DMS53 treated with DMSO at 0.1 percent for 48 hours (cell line): ENCODE data around the gene COASY.

Experiments
- DNase-seq: peaks from one replicate; lab custom pipeline; 2025; ENCODE audit not compliant: unreplicated experiment; lab: John Stamatoyannopoulos, UW

COASY gene

DNA sequence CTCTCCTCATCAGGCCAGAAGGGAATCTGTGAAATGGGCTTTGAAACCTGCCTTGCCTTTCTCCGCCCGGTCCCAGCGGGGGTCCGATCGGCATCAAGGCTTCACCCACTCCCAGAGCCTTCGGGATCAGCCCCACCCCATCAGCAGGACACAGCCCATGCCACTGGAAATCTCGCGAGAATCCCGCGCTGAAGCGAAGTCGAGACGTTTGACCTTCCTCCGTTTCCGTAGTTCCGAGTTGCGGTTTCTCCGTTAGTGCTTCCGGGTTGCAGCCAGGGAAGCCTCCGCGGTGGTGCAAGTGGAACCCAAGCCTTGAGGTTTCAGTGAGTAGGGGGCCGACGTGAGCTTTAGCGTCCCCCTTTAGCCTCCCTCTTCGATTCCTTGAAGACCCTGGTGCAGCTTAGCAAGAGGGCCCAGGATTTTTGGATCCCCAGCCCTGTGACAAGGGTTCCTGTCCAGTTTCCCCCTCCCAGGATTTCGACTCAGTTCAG lies at the start of gene COASY:
COASY (plus strand) TSS at position 252 of the 491 bp plus-strand sequence. CDS start 475 bp downstream, outside the sequence.
- DNase-seq, result peak; percentile 96

DNA sequence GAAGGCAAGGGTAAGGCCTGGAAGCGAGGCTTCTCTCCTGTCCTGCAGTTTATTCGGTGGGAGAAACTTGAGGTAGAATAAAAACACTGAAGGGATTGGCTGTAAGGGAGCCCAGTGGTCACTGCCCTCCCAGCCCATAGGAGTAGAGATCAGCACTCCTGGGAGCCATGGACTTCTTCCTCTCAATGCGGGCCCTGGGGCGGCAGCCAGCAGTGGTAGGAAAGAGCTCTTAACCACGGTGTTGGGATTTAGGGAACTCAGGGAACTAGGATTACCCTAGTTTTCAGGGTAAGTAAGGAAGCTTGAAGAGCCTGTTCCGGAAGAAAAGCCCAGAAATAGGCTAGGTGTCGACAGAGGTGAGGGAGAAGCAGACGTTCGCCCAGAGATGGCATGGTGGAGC lies 49.7 kb upstream of the COASY start:
- DNase-seq, result no peak

DNA sequence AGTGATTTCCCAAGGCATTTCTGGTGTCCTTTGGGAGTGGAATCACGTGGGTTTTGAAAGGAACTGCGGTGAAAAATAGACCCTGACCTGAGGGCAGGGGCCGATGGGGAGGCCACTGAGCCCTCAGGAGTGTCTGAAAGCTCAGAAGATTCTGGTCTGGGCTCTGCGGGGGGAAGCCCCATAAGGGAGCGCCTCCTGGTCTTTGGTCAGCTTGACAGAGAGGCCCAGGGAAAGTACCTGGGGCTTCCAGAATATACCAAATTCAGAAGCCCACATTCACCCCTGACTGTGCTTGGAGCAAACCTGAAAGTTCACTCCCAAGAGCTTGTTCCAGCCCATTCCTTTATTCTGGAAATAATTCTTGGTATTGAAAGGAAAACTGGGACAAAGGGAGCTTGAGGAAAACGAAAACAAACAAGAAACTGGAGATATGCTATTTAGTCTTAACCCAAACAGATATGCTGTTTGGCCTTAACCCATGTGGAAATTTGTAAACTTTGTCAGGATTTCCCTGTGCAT lies 49.2 kb upstream of the COASY start:
- DNase-seq, result no peak

DNA sequence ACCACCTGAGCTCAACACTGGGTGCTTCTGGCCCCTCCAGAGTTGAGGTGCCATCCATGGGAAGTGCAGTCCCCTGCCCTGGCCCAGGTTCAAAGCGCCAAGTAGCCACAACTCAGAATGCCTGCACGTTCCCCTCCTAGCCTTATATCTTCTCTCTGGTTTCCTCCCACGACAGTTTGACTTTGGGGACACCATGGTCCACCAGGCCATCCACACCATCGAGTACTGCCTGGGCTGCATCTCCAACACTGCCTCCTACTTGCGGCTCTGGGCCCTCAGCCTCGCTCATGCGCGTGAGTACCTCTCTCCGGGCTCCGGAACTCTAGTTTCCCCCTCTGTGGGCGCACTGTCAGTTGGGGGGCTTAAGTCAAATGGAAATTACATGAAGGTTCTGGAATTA lies 48.3 kb upstream of the COASY start:
- DNase-seq, result no peak

DNA sequence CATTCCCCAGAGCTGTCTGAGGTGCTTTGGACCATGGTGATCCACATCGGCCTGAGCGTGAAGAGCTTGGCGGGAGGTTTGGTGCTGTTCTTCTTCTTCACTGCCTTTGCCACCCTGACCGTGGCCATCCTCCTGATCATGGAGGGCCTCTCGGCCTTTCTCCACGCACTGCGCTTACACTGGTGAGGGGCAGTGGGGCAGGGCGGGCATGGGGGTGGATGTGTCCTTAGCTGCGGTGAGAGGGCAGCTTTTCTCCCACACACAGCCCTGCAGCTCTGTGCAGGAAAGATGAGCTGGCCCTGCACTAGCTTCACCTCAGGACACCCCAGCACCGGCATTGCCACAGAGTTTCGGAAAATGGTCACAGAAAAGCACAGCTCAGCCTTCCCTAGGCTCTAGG lies 47.7 kb upstream of the COASY start:
- DNase-seq, result no peak

DNA sequence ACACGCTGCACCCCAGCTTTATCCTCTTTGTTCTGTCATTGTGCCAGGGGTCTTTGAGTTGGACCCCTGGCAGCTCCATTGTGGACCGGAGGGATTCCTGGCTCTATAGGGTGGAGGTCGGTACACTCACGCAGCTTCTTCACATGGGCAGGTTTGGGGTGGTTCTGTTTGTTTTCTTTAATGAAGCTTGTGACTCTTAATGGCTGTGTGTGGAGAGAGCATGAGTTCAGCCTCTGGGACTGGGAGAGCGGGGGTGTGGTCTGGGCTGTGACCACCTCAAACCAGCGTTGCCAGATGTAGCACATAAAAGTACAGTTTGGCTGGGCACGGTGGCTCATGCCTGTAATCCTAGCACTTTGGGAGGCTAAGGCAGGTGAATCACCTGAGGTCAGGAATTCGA lies 47.1 kb upstream of the COASY start:
- no peak for DNase-seq

DNA sequence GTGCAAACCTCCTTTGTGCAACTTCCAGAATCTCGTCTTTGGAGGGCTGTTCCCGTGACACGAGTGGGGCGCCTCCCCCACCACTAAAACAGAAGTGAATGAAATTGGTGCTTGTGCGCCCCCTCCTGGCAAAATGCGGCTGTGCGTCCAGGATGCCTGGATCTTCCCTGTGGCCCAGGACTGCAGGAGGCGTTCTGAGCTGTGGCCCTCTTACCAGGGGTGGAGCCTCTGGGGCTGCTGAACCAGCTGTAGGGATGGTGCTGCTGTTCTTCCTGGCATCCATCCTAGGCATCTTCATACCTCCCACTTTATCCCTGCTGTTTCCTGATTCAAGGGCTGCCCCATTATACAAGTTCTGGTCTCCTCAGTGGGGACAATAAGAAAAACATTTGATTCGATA lies 44.4 kb upstream of the COASY start:
- DNase-seq, result peak; percentile 80

DNA sequence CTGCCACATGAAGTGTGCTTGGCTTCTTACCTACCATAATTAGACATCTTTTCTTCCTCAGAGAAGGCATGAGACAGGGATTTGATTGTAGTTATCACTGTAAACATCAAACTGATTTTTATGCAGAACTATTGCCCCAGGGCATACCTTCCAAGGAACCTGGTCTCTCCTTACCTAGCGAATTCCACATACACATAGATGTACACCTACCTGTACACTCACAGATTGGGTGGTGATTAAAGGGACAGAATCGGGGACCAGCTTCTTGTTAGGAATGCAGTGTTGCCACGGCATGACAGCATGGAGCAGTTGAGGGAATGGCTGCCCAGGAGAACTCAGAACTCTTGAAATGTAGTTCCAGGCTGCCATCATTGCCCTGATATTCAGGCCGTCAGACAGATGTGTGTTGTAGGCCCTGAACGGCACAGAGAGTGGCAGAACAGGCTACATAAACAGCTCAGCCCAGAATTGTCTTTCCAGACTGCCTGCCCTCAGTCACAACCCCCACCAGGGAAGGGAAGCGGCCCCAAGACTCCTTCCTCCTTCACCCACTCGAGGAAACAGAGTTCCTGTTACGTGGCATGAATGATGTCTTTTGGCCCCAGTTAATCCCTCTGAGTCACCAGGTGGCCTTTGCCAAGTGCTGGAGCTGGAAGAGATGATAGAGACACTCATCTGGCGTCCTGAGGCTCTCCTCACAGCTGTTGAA lies 43.7 kb upstream of the COASY start:
- DNase-seq, result no peak

DNA sequence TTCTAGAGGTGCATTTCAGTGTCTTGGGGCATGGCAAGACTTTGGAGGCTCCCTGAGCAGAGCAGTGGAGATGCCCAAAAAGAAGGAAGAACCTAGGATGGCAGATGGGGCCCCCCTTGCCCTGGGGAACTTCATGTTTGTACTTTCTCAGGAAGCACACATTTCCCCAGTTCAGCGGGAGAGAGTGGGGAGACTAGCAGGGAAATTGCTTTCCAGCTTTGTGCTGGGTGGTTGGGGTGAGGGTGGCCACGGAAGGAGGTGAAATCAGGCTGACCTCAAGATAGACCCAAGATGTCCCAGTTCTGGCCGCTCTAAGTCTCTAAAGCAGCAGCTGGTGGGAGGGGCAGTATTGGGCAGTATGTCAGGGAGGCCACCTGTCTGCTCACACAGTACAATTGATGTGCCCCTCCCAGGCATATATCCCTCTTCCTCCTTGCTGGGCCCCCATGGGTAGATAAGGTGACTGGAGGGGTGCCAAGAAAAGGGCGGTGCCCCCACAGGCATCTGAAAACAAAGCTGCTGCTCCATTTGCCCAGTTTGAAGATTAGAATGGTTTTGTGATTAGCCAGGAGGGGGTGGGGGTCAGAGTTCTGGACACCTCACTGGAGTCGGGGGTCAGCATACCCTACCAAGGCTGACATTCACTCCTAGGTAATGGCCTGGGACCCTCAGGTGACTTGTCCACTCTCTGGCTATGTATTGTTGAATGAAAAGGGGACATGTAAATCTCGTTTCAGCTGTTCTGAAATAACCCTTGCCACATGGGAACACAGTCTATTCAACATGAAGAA lies 43.0 kb upstream of the COASY start:
- DNase-seq, result no peak

DNA sequence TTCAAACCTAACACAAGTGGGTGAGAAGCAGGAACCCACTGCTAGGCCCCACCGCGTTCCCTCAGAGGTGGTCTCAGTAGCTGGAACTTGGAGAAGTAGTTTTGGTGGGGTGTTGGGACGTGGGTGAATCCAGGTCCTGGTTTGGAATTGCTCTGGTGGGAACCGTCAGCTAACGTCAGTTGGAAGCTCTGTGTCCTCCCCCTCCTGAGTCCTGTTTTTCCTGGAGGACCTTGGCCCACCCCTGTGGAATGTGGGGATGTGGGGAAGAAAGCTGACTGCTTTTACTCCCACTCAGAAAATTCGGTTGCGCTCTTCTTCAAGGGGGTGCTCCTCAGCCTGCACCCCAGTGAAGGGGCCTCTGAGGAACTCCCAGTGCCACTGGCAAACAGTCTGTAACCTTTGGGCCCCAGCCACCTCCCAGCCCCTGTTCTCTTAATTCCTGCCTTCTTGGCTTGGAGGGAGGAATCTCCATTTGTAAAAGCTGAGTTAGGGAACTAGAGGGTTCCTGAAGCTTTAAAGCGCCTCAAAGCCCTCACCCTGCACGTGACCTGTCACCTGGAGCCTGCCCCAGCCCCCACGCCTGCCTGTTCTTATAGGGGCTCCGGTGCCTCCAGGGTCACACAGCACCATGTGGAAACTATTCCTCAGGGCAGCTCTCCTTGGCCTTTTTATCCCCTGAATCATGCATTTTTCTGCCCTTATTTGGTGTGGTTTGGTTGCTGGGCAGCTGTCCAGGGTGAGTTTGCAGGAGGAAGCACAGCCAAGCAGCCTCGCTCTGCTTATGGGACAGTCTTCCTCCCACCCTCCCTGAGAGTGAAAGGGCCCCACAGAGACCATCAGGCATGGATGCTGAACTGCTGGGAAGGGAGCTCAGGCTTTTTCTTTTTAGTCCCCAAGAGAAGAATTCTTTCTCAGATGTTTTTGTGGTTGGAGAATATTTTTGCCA lies 42.1 kb upstream of the COASY start:
- no peak for DNase-seq

DNA sequence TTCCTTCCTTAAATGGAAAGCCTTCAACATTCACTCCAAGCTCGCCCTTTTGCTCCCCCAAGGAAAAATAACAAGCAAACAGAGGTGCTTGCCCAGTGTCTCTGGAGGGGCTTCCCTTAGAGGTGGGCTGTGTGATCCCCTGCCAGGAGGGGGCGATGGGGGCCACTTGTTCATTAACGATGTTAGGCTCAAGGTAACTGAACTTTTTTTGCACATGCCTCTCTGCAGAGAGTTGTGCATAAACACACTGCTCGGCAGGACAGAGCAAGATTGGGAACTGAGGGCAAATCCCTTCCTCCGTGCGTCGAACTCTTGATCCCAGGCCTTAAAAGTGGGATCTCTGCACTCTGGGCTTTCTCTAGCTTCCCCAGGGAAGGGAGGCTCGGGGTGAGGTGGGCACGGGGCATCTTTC lies 41.4 kb upstream of the COASY start:
- DNase-seq, result no peak

DNA sequence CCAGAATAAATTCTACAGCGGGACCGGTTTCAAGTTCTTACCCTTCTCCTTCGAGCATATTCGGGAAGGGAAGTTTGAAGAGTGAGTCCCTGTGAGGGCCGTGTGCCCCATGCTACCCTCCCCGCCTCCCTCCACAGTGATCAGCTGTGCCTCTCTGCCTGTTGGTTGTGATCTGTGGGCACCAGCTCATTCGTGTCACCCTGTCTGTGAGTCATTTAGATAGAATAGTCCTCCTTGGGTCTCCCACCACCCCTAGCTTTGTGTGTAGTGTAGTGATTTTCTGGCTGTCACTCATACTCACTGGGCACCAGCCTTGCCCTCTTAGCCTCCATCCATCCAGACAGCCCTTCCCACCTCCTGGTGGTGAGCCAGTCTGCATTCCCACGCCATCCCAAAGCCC lies 40.9 kb upstream of the COASY start:
- no peak for DNase-seq

DNA sequence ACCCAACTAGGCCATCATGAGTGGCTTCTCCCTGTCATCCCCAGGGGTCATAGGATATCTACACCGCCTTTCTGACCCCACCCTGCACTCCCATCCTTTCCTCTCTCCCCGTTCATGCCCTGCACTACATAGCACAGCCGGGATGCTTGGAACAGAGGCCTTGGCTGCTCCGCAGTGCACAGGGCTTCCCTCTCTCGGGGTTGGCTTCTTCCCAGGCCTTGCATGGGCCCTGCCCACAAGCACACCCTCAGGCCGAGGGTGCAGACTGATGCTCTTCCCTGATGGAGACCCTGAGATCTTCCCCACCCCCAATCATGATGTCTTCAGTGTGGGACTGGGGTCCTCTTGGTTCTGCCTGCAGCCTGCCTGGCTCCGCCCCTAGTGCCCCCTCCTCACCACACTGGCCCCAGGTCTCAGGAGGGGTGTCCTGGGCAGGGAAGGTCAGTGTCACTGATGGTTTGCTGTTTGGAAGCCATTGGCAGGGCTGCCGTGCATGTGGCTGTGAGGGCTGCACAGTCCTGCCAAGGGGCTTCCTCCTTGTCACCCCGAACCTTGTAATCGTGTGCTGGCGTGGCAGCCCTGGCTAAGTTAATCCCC lies 40.2 kb upstream of the COASY start:
- DNase-seq, result no peak

DNA sequence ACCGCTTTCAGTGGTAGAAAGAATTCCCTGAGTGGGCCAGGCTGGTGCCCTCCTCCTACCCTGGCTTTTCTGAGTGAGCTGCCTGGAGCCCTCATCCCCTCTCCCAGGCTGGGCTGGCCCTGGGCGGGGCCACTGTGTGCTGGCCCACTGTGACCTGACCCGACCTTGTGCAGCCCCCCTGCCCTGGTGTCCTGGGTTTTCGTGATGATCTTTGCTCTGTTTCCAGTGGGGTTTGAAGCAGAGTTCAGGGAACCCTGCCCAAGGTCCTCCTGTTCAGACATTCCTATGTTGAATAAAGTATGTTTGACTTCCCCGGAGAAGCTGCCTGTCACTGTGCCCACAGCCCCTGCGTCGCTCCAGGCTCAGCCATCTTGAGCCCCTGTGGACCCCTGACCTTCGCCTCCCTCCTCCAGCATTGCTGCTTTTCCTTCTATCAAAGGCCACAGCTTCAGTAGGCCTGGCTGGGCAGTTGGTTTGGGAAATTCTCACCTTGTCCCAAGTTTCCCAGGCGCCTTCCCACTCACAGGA lies 39.6 kb upstream of the COASY start:
- no peak for DNase-seq

DNA sequence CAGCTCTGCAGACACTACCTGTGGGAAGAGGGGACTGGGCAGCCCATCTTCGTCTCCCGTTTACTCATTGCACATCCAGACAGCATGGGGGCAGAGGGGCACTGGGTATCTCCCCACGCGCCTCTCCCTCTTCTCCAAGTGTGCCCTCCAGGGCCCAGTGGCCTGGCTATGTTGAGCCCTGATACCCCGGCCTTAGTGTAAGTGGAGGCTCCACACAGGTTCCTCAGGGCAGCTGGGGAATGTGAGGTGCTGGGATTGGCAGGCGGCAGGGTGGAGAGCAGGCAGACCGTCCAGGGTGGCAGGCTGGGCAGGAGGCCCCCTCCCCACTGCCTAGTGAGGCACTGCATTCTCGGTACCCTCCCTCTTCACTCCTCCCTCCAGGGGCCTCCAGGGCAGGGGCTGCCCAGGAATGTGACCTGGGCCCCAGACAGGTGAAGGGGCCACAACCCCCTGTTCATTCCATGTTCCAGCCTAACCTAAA lies 39.1 kb upstream of the COASY start:
- DNase-seq, result no peak

DNA sequence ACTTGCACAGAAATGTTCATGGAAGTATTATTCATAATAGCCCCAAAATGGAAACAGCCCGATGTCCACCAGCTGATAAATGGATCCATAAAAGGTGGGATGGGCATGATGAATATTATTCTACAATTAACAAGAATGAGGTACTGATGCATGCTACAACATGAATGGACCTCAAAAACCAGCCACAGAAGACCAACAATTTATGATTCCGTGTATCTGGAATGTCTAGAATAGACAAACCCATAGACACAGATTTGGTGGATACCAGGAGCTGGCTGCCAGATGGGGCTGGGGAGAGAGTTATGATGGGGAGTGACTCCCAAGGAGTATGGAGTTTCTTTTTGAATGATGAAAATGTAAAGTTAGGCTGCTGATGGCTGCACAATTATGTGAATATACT lies 36.7 kb upstream of the COASY start:
- no peak for DNase-seq

DNA sequence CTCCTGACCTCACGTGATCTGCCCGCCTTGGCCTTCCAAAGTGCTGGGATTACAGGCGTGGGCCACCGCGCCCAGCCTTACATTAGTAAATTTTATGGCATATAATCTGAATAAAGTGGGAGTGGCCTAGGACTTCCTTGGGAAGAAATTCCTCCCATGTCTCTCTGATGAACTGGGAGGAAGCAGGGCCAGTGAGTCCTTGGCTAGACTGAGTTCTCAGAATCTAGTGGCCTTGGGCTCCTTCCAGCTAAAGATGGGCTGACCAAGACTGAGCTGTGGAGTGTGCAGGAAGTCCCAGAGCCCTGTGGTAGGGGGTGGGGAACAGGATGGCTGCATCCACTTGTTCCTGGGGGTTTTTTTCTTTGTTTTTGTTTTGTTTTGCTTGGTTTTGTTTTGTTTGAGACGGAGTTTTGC lies 35.9 kb upstream of the COASY start:
- no peak for DNase-seq

DNA sequence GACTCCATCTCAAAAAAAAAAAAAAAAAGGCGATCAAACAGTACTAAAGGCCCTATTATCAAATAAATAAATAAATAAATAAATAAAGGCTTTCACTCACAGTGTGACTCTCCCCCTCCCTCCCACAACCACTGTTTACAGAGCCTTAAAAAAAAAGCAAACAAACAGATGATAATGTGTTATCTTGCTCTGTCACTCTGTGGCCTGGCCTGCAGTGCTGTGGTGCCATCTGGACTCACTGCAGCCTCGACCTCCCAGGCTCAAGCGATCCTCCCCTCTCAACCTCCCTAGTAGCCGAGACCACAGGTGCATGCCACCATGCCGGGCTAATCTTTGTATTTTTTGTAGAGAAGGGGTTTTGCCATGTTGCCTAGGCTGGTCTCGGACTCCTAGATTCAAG lies 34.0 kb upstream of the COASY start:
- DNase-seq, result no peak

DNA sequence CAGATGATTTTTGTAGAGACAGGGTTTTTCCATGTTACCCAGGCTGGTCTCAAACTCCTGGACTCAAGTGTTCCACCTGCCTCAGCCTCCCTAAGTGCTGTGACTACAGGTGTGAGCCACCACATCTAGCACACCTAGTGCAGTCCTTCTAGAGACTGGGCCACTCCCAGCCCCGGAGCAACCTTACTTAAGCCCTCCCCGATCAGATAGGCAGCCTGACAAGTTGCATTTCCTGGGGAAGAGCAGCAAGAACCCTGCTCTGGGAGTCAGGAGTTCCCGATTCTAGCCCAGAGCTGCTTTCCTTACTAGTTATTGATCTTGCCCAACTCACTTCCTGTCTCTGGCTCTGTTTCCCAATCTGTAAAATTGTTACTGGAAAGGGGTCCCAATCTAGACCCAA lies 32.9 kb upstream of the COASY start:
- no peak for DNase-seq

DNA sequence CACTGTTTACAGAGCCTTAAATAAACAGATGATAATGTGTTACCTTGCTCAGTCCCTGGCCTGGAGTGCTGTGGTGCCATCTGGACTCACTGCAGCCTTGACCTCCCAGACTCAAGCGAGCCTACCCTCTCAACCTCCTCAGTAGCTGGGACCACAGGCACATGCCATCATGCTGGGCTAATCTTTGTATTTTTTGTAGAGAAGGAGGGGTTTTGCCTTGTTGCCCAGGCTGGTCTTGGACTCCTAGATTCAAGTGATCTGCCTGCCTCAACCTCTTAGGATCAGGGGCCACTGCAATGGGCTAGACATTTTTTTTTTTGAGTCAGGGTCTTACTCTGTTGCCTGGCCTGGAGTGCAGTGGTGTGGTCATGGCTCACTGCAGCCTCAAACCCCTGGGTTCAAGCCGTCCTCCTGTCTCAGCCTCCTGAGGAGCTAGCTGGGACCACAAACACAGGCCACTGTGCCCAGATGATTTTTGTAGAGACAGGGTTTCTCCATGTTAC lies 30.9 kb upstream of the COASY start:
- peak; percentile 72 for DNase-seq
